ENCODE measurements around the gene MPZL1. TPM values are rescaled to one million over a fixed set of nuclear protein-coding genes. Genes with fewer than 3 reads are reported as not detected.
"Not testable (repeated sequence)": the region's sequence is repeated elsewhere in the genome, so short reads cannot be mapped to it uniquely, and the experiment has no call there.

MPZL1 gene
- total RNA-seq, 1 donor, result 112 TPM

GRCh38 chr1:167821969-167822685 is 100.3 kb downstream of the MPZL1 start:
- DNase-seq (ENCODE audit: low read depth), result no peak
- H3K4me3 ChIP-seq (ENCODE audit: low read depth, low read length), result no peak overlapping the region
- TF ChIP-seq CTCF (IDR thresholded peaks at IDR 0.05; ENCODE audit: insufficient read depth, low read length), result no peak

GRCh38 chr1:167824163-167824794 is 102.5 kb downstream of the MPZL1 start:
- no peak for DNase-seq (ENCODE audit: low read depth)
- no peak overlapping the region for H3K4me3 ChIP-seq (ENCODE audit: low read depth, low read length)
- TF ChIP-seq CTCF (IDR thresholded peaks at IDR 0.05; ENCODE audit: insufficient read depth, low read length), result no peak

- no peak for TF ChIP-seq CTCF (IDR thresholded peaks at IDR 0.05; ENCODE audit: insufficient read depth, low read length)
- peak; percentile 28 for DNase-seq (ENCODE audit: low read depth)
- no peak overlapping the region for H3K4me3 ChIP-seq (ENCODE audit: low read depth, low read length)
Measured at GRCh38 chr1:167825419-167826079, 103.8 kb downstream of the MPZL1 start.

GRCh38 chr1:167826127-167826526 is 104.3 kb downstream of the MPZL1 start:
- DNase-seq (ENCODE audit: low read depth), result no peak
- H3K4me3 ChIP-seq (ENCODE audit: low read depth, low read length), result no peak overlapping the region
- TF ChIP-seq CTCF (IDR thresholded peaks at IDR 0.05; ENCODE audit: insufficient read depth, low read length), result no peak

GRCh38 chr1:167829868-167830267 is 108.1 kb downstream of the MPZL1 start:
- TF ChIP-seq CTCF (IDR thresholded peaks at IDR 0.05; ENCODE audit: insufficient read depth, low read length), result no peak
- no peak overlapping the region for H3K4me3 ChIP-seq (ENCODE audit: low read depth, low read length)
- DNase-seq (ENCODE audit: low read depth), result peak; percentile 49

- not testable (repeated sequence) for H3K4me3 ChIP-seq (ENCODE audit: low read depth, low read length); DNase-seq (ENCODE audit: low read depth)
Measured at GRCh38 chr1:167830668-167831067, 108.9 kb downstream of the MPZL1 start.

GRCh38 chr1:167832693-167833092 is 110.9 kb downstream of the MPZL1 start:
- TF ChIP-seq CTCF (IDR thresholded peaks at IDR 0.05; ENCODE audit: insufficient read depth, low read length), result no peak
- H3K4me3 ChIP-seq (ENCODE audit: low read depth, low read length), result no peak overlapping the region
- DNase-seq (ENCODE audit: low read depth), result no peak

Measured in fibroblast of the aortic adventitia (primary cell).